ENCODE data around the gene HDGF.

GRCh38 chr1:156726549-156727226 is 24.8 kb downstream of the HDGF start:
- TF ChIP-seq, protein P1, sequence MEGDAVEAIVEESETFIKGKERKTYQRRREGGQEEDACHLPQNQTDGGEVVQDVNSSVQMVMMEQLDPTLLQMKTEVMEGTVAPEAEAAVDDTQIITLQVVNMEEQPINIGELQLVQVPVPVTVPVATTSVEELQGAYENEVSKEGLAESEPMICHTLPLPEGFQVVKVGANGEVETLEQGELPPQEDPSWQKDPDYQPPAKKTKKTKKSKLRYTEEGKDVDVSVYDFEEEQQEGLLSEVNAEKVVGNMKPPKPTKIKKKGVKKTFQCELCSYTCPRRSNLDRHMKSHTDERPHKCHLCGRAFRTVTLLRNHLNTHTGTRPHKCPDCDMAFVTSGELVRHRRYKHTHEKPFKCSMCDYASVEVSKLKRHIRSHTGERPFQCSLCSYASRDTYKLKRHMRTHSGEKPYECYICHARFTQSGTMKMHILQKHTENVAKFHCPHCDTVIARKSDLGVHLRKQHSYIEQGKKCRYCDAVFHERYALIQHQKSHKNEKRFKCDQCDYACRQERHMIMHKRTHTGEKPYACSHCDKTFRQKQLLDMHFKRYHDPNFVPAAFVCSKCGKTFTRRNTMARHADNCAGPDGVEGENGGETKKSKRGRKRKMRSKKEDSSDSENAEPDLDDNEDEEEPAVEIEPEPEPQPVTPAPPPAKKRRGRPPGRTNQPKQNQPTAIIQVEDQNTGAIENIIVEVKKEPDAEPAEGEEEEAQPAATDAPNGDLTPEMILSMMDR (IDR thresholded peaks at IDR 0.05) = peak; percentile 11 to 41 (median 26)
- no peak for TF ChIP-seq POLR2A (IDR thresholded peaks at IDR 0.05)
